HG02885 (cell line): ENCODE measurements around the gene ANXA6.

Source experiments
- ATAC-seq: cut with Tn5 transposase; IDR thresholded peaks from one replicate; pipeline ENCODE4 v1.9.1; 2021; ENCODE audit warnings: mild to moderate bottlenecking; ENCODE audit not compliant: unreplicated experiment, poor library complexity

Gene ANXA6

GRCh38 chr5:151154931-151155774 is 2.4 kb downstream of the ANXA6 start:
- peak; percentile 32 for ATAC-seq

GRCh38 chr5:151153766-151154272 is 3.8 kb downstream of the ANXA6 start:
- ATAC-seq = no peak

- no peak for ATAC-seq
Observed at GRCh38 chr5:151153300-151153699, 4.3 kb downstream of the ANXA6 start.

- ATAC-seq = peak; percentile 53
Observed at GRCh38 chr5:151151793-151152192, 5.8 kb downstream of the ANXA6 start.

- no peak for ATAC-seq
Observed at GRCh38 chr5:151151263-151151660, 6.3 kb downstream of the ANXA6 start.

GRCh38 chr5:151150471-151151262 is 6.9 kb downstream of the ANXA6 start:
- peak; percentile 45 for ATAC-seq

- no peak for ATAC-seq
Observed at GRCh38 chr5:151148583-151148982, 9.0 kb downstream of the ANXA6 start.

- ATAC-seq = no peak
Observed at GRCh38 chr5:151147033-151147432, 10.5 kb downstream of the ANXA6 start.

GRCh38 chr5:151146061-151146460 is 11.5 kb downstream of the ANXA6 start:
- no peak for ATAC-seq

- no peak for ATAC-seq
Observed at GRCh38 chr5:151144922-151145321, 12.7 kb downstream of the ANXA6 start.

- ATAC-seq = no peak
Observed at GRCh38 chr5:151144275-151144674, 13.3 kb downstream of the ANXA6 start.

GRCh38 chr5:151143645-151144044 is 13.9 kb downstream of the ANXA6 start:
- no peak for ATAC-seq

- no peak for ATAC-seq
Observed at GRCh38 chr5:151142933-151143332, 14.6 kb downstream of the ANXA6 start.

- ATAC-seq = peak; percentile 92
Observed at GRCh38 chr5:151141535-151141934, 16.0 kb downstream of the ANXA6 start.

- ATAC-seq = no peak
Observed at GRCh38 chr5:151140686-151141459, 16.7 kb downstream of the ANXA6 start.

GRCh38 chr5:151139646-151140045 is 17.9 kb downstream of the ANXA6 start:
- no peak for ATAC-seq

- ATAC-seq = no peak
Observed at GRCh38 chr5:151139015-151139414, 18.6 kb downstream of the ANXA6 start.

GRCh38 chr5:151138114-151138513 is 19.5 kb downstream of the ANXA6 start:
- ATAC-seq = no peak

GRCh38 chr5:151137067-151137825 is 20.3 kb downstream of the ANXA6 start:
- ATAC-seq = no peak

- peak; percentile 82 for ATAC-seq
Observed at GRCh38 chr5:151134228-151134627, 23.4 kb downstream of the ANXA6 start.
